Vagina (tissue), 2 donors: ENCODE measurements around the gene BRSK2. TPM values are rescaled to one million over a fixed set of nuclear protein-coding genes. Genes with fewer than 3 reads are reported as not detected.

Experiments used
- DNase-seq, 2 donors: peaks; one replicate each; pipeline ENCODE4 v3.0.0-alpha.2; 2017; ENCODE audit errors: extremely low spot score in 2 of 2
- H3K27ac ChIP-seq: fragments of 200-600 bp; sonication (generic); one replicate; pipeline ENCODE4 v1.5.1; 2019
- H3K27me3 ChIP-seq: fragments of 200-600 bp; sonication (generic); one replicate; pipeline ENCODE4 v1.5.1; 2019
- H3K36me3 ChIP-seq, 2 donors: fragments of 200-600 bp; sonication (generic); one replicate each; pipeline ENCODE4 v1.5.1; 2017 to 2019
- H3K4me1 ChIP-seq: fragments of 200-600 bp; sonication (generic); one replicate; pipeline ENCODE4 v1.5.1; 2019
- H3K4me3 ChIP-seq, 2 donors: fragments of 200-600 bp; sonication (generic); 1 replicate in 1 of 2; 2 replicates in 1 of 2; pipeline ENCODE4 v1.5.1; 2016 to 2019
- H3K9me3 ChIP-seq: fragments of 200-600 bp; sonication (generic); one replicate; pipeline ENCODE4 v1.5.1; 2019
- POLR2A ChIP-seq, 2 donors: fragments of 450-650 bp; IDR thresholded peaks; one replicate each; pipeline ENCODE4 v1.6.1; 2017; ENCODE audit warnings: antibody characterized with exemption in 2 of 2, mild to moderate bottlenecking in 2 of 2, moderate library complexity in 2 of 2
- POLR2AphosphoS5 ChIP-seq, 2 donors: sonication (generic); formaldehyde crosslinking; IDR thresholded peaks; one replicate each; pipeline ENCODE4 v1.9.0; 2017; ENCODE audit warnings: antibody characterized with exemption in 2 of 2, mild to moderate bottlenecking in 2 of 2, low read depth in 1 of 2; ENCODE audit not compliant: insufficient read depth in 1 of 2
- intact Hi-C: fragments of 100-400 bp; cut with DNase I; formaldehyde crosslinking; loops from one replicate; pipeline ENCODE4 v1.15.1; 2023
- total RNA-seq: library from RNA; depleted of rRNA; stranded (reverse); fragments of >200 nt; gene quantifications from one replicate; pipeline ENCODE4 v1.2.3, GENCODE V29; 2016
- TF ChIP-seq, protein P1 (sequence below), 3 experiments: fragments of 450-650 bp in 2 of 3; fragments of 200-600 bp in 1 of 3; sonication (generic) in 1 of 3; IDR thresholded peaks; one replicate each; pipeline ENCODE4 v1.5.1; 2017 to 2019; ENCODE audit warnings: antibody characterized with exemption in 3 of 3, mild to moderate bottlenecking in 2 of 3, moderate library complexity in 2 of 3

Gene BRSK2
- total RNA-seq, 1 donor from 2014 or later = 3.9 TPM

DNA sequence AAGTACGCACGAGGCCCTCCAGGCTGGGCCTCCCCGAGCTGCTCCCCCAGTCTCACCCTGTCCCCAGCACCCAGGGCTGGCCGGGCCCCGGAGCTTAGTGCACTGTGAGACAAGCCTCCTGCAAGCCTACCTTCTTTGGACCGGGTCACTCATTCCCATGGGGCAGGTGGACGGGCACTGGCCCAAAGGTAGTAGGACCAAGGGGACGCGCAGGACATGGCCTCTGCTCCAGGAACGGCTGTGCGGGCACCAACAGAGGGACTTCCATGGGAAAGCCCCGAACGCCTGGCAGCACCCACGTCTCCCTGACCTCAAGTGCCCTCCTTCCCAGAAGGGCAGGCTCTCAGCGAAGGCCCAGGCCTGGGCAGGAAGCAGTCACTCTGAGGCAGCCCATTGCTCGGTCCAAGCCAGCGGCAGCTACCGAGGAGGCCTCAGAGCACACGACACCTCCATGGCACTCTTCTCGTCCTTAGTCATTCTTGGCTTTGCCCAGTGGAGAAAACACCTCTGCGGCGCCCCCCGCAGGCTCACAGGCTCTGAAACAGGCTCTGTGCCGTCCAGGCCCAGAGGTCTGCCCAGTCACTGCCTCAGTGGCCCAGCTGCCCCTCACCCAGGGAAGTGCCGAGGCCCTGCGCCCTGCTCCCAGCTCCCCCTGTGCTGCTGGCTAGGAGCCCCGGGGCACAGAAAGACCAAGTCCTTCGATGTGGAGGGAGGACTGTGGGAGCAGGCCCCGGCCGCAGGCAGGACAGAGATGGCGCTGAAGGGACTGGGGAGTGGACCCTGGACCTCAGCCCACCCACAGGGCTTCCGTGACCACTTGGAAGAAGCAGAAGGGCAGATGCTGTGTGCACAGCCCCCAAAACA, 93.1 kb downstream of the BRSK2 start:
- Histone ChIP-seq H3K27ac (peak overlapping the region; percentile 78), H3K9me3 (no peaks in the 10 kb centered on the region), H3K4me3 (no peak overlapping the region), H3K36me3 (peaks cover 0 to 23% of the 10 kb centered on the region in 2 donors), H3K4me1 (peaks cover 54% of the 10 kb centered on the region), H3K27me3 (no peaks in the 10 kb centered on the region)
- TF ChIP-seq POLR2A (IDR thresholded peaks at IDR 0.05) (no peak), POLR2AphosphoS5 (IDR thresholded peaks at IDR 0.05; ENCODE audit: insufficient read depth in 1 of 2, low read depth in 1 of 2) (no peak)
- TF ChIP-seq, protein P1, sequence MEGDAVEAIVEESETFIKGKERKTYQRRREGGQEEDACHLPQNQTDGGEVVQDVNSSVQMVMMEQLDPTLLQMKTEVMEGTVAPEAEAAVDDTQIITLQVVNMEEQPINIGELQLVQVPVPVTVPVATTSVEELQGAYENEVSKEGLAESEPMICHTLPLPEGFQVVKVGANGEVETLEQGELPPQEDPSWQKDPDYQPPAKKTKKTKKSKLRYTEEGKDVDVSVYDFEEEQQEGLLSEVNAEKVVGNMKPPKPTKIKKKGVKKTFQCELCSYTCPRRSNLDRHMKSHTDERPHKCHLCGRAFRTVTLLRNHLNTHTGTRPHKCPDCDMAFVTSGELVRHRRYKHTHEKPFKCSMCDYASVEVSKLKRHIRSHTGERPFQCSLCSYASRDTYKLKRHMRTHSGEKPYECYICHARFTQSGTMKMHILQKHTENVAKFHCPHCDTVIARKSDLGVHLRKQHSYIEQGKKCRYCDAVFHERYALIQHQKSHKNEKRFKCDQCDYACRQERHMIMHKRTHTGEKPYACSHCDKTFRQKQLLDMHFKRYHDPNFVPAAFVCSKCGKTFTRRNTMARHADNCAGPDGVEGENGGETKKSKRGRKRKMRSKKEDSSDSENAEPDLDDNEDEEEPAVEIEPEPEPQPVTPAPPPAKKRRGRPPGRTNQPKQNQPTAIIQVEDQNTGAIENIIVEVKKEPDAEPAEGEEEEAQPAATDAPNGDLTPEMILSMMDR (IDR thresholded peaks at IDR 0.05) = no peak
- no peak for DNase-seq
- intact Hi-C loops = no loop called here

DNA sequence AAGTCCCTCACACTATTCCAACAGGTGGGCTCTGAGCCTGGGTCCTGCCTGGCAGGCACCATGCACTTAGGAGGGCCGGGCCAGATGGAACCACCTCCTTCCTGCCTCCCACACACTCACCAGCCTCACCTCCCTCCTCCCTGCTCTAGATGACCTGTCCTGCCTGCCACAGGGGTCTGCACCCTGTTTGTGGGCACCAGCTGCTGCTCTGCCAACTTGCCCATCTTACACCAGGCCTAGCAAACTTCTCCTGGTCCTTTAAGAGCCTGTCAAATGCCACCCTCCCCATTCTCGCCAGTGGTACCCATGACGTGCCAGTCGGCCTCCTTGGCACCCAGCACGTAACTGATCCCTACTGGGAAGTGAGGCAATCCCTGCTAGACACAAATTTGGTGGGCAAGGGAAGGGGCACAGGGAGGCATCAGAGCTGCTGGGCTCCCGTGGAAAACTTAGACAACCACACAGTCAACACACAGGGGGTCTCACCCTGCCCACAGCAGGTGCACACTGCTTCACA, 93.8 kb downstream of the BRSK2 start:
- intact Hi-C loops = no loop called here
- DNase-seq = no peak
- Histone ChIP-seq H3K27ac (peak overlapping the region; percentile 78), H3K9me3 (no peaks in the 10 kb centered on the region), H3K4me3 (no peak overlapping the region), H3K27me3 (no peaks in the 10 kb centered on the region), H3K4me1 (peaks cover 61% of the 10 kb centered on the region), H3K36me3 (peaks cover 0 to 18% of the 10 kb centered on the region in 2 donors)
- TF ChIP-seq POLR2AphosphoS5 (IDR thresholded peaks at IDR 0.05; ENCODE audit: insufficient read depth in 1 of 2, low read depth in 1 of 2) (no peak), POLR2A (IDR thresholded peaks at IDR 0.05) (no peak)
- TF ChIP-seq, protein P1 (IDR thresholded peaks at IDR 0.05) = no peak

DNA sequence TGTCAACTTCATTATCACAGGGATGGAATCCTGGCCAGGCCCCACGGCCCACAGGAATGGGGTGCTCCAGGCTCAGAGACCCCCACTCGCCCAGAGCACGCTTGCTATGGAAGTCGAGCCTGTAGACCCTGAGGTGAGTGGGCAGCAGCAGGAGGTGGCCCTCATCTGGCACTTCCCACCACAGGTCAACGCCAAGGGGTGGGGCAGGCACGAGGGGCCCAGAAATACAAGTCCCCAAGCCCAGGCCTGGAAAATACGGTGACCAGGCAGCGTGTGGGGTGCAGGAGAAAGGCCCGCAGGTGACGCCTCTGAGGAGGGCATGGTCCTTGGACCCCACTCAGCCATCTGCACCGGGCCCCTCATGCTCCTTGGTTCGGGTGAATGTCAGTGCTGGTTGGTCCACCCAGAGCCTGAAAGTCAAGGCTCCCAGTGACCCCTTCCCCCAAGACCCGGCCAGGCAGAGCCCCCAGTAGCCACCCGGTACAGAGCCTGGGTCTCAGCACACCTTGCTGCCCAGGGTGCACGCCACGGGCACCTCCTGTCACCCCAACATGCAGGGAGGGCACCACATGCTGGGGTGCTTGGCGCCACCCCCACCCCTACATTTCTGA, 94.4 kb downstream of the BRSK2 start:
- intact Hi-C loops = no loop called here
- Histone ChIP-seq H3K4me3 (peak overlapping the region in 1 of 2 donors; percentile 45), H3K4me1 (peaks cover 65% of the 10 kb centered on the region), H3K27ac (peak overlapping the region; percentile 78), H3K27me3 (no peaks in the 10 kb centered on the region), H3K36me3 (peaks cover 0 to 12% of the 10 kb centered on the region in 2 donors), H3K9me3 (no peaks in the 10 kb centered on the region)
- TF ChIP-seq POLR2AphosphoS5 (IDR thresholded peaks at IDR 0.05; ENCODE audit: insufficient read depth in 1 of 2, low read depth in 1 of 2) = no peak
- TF ChIP-seq, protein P1 (IDR thresholded peaks at IDR 0.05) = no peak
- no peak for TF ChIP-seq POLR2A (IDR thresholded peaks at IDR 0.05)
- DNase-seq = no peak

DNA sequence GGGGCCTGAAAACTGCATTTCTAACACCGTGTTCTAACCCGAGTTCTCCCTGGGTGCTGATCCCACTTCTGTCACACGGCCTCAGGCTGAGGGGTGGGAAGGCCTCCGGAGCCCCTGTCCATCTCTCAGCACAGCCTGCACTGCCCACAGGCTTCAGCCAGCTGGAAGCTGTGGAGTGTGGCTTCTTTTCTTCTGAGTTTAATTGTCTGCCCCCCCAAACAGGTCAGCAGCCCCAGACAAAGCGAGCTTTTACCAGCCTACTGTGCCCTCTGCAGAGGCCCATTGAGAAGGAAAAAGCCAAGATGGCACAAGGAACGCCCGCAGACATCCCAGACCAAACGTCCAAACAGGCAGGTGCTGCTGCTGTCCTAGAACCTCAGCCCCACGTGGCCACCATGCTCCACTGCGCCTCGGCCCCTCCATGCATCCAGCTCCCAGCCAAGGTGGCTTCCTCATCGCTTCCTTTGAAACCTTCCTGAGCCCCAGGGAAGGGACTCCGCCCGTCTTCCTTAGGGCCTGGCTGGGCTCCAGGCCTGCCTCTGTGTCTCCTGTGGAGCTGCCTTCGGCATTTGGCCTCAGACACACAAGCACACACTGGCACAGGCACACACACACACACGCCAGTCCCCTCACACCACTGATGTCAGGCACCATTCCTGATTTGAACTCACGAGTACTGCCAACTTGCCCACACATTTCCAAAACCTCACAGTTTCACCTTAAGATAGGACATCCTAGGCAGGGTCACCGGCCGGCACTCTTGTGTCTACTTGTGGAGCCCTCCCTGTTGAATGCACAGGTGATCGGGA, 95.2 kb downstream of the BRSK2 start:
- Histone ChIP-seq H3K36me3 (peaks cover 0 to 7% of the 10 kb centered on the region in 2 donors), H3K27me3 (no peaks in the 10 kb centered on the region), H3K9me3 (no peaks in the 10 kb centered on the region), H3K27ac (peak overlapping the region; percentile 53), H3K4me3 (peak overlapping the region; percentile 35 to 45), H3K4me1 (peaks cover 65% of the 10 kb centered on the region)
- no peak for DNase-seq
- intact Hi-C loops = no loop called here
- TF ChIP-seq, protein P1 (IDR thresholded peaks at IDR 0.05) = no peak
- TF ChIP-seq POLR2A (IDR thresholded peaks at IDR 0.05) (no peak), POLR2AphosphoS5 (IDR thresholded peaks at IDR 0.05; ENCODE audit: insufficient read depth in 1 of 2, low read depth in 1 of 2) (no peak)
